Measurements from ENCODE around the gene ANKRD27.

- TF ChIP-seq, protein P1, sequence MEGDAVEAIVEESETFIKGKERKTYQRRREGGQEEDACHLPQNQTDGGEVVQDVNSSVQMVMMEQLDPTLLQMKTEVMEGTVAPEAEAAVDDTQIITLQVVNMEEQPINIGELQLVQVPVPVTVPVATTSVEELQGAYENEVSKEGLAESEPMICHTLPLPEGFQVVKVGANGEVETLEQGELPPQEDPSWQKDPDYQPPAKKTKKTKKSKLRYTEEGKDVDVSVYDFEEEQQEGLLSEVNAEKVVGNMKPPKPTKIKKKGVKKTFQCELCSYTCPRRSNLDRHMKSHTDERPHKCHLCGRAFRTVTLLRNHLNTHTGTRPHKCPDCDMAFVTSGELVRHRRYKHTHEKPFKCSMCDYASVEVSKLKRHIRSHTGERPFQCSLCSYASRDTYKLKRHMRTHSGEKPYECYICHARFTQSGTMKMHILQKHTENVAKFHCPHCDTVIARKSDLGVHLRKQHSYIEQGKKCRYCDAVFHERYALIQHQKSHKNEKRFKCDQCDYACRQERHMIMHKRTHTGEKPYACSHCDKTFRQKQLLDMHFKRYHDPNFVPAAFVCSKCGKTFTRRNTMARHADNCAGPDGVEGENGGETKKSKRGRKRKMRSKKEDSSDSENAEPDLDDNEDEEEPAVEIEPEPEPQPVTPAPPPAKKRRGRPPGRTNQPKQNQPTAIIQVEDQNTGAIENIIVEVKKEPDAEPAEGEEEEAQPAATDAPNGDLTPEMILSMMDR (IDR thresholded peaks at IDR 0.05): no peak
- TF ChIP-seq POLR2AphosphoS5 (IDR thresholded peaks at IDR 0.05): no peak
Measured at GRCh38 chr19:32637480-32637879, 37.5 kb downstream of the ANKRD27 start.
